Keratinocyte (primary cell): ENCODE results near the gene BSX. TPM values are rescaled to one million over a fixed set of nuclear protein-coding genes. Genes with fewer than 3 reads are reported as not detected.

Experiments used
- DNase-seq: peaks from one replicate; pipeline ENCODE4 v3.0.0-alpha.2; 2011; ENCODE audit warnings: low read depth, missing footprints, low spot score
- FAIRE-seq: peaks from 2 replicates; lab custom pipeline; 2011; peaks lifted over from hg19 to GRCh38; lab: Jason Lieb, UNC
- H2AFZ ChIP-seq: 2 replicates; pipeline ENCODE4 v1.6.0; 2012; ENCODE audit warnings: low read length, control low read depth, inconsistent platforms; ENCODE audit not compliant: control insufficient read depth
- H3K27ac ChIP-seq: 2 replicates; pipeline ENCODE4 v1.5.1; 2011; ENCODE audit warnings: low read length; ENCODE audit not compliant: control insufficient read depth, insufficient read depth
- H3K27me3 ChIP-seq: 3 replicates; pipeline ENCODE4 v1.6.0; 2011; ENCODE audit warnings: low read length; ENCODE audit not compliant: control insufficient read depth, insufficient read depth; ENCODE audit errors: extremely low read depth
- H3K36me3 ChIP-seq, 2 experiments: 2 replicates in 1 of 2; 3 replicates in 1 of 2; pipeline ENCODE4 v1.5.1; 2011; ENCODE audit warnings: low read length in 2 of 2, mild to moderate bottlenecking in 1 of 2; ENCODE audit not compliant: control insufficient read depth in 2 of 2, insufficient read depth in 2 of 2; ENCODE audit errors: extremely low read depth in 1 of 2
- H3K4me1 ChIP-seq: 3 replicates; pipeline ENCODE4 v1.5.1; 2011; ENCODE audit warnings: low read length; ENCODE audit not compliant: control insufficient read depth, insufficient read depth; ENCODE audit errors: extremely low read depth
- H3K4me2 ChIP-seq: 3 replicates; pipeline ENCODE4 v1.6.0; 2011; ENCODE audit warnings: low read depth, low read length; ENCODE audit not compliant: control insufficient read depth, insufficient read depth; ENCODE audit errors: extremely low read depth
- H3K4me3 ChIP-seq, 3 experiments: fragments of 200-600 bp in 1 of 3; sonication (generic) in 1 of 3; 2 replicates in 2 of 3; 3 replicates in 1 of 3; pipeline ENCODE4 v1.5.1; 2011 to 2016; ENCODE audit warnings: low read length in 3 of 3, mild to moderate bottlenecking in 3 of 3, control low read depth in 2 of 3, inconsistent platforms in 1 of 3, low read depth in 1 of 3, mixed read lengths in 1 of 3, mixed run types in 1 of 3, moderate library complexity in 1 of 3; ENCODE audit not compliant: control insufficient read depth in 2 of 3, insufficient read depth in 2 of 3; ENCODE audit errors: extremely low read depth in 1 of 3
- H3K79me2 ChIP-seq: 2 replicates; pipeline ENCODE4 v1.6.0; 2012; ENCODE audit warnings: low read length; ENCODE audit not compliant: control insufficient read depth, insufficient read depth
- H3K9ac ChIP-seq: 3 replicates; pipeline ENCODE4 v1.6.0; 2011; ENCODE audit warnings: low read length; ENCODE audit not compliant: control insufficient read depth, insufficient read depth; ENCODE audit errors: extremely low read depth
- H3K9me1 ChIP-seq: 3 replicates; pipeline ENCODE4 v1.6.0; 2011; ENCODE audit warnings: low read length; ENCODE audit not compliant: control insufficient read depth, insufficient read depth; ENCODE audit errors: extremely low read depth
- H3K9me3 ChIP-seq: 2 replicates; pipeline ENCODE4 v1.5.1; 2012; ENCODE audit warnings: low read depth, low read length; ENCODE audit not compliant: control insufficient read depth
- H4K20me1 ChIP-seq: 3 replicates; pipeline ENCODE4 v1.6.0; 2011; ENCODE audit warnings: low read length; ENCODE audit not compliant: control insufficient read depth, insufficient read depth; ENCODE audit errors: extremely low read depth
- EZH2 ChIP-seq: IDR thresholded peaks from one replicate; pipeline ENCODE4 v1.6.1; 2012; ENCODE audit warnings: inconsistent platforms, mild to moderate bottlenecking, low read length, moderate library complexity
- dilution Hi-C: fragments of 300-500 bp; cut with MboI; formaldehyde crosslinking; loops from one replicate; pipeline ENCODE4 v1.7.0; 2020; ENCODE audit warnings: low sequenced_read_pairs; ENCODE audit not compliant: extremely low pct_ligation_motif_present
- polyA plus RNA-seq, 5 experiments: library from polyadenylated mRNA; depleted of rRNA in 3 of 5; stranded (reverse) in 3 of 5; stranded (forward) in 1 of 5; unstranded in 1 of 5; fragments of >200 nt; gene quantifications; 1 replicate in 1 of 5; 2 replicates in 3 of 5; 3 replicates in 1 of 5; pipeline versions ENCODE4 v1.2.1 to v1.2.3, GENCODE V29; 2011 to 2012; ENCODE audit warnings: missing spikeins in 2 of 5, low read depth in 1 of 5, low replicate concordance in 1 of 5
- TF ChIP-seq, protein P1 (sequence below), 3 experiments: IDR thresholded peaks in 1 of 3; conservative IDR thresholded peaks in 1 of 3; optimal IDR thresholded peaks in 1 of 3; 2 replicates in 2 of 3; 3 replicates in 1 of 3; pipeline versions ENCODE3 to v1.5.1; 2011; ENCODE audit warnings: low read length in 3 of 3, mild to moderate bottlenecking in 3 of 3, moderate library complexity in 2 of 3, control low read depth in 1 of 3, inconsistent platforms in 1 of 3; ENCODE audit not compliant: insufficient read depth in 2 of 3; ENCODE audit errors: extremely low read depth in 1 of 3

BSX gene
- polyA plus RNA-seq, 1 donor (not counting 4 experiments of a cell fraction or from before 2014, with no cell fraction given), result not detected

DNA sequence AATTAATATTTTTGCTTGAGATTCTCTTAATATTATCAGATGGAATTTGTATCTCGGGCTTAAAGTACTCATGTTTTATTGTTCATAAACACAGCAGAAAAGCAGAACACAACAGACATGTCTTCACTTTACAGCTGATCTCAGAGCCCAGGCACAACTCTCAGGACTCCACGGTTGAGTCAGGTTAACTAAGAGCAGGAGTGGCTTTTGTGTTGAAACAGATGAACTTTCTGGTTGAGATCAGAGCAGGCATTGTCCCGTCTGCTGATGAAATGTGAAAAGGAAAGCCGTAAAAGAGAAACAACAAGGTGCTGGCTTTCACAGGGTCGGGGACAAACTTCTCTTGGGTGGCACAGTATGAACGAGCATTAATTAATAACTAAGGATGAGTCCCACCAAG lies 50.1 kb downstream of the BSX start:
- Histone ChIP-seq H3K4me1 (no peaks in the 10 kb centered on the region), H3K36me3 (no peaks in the 10 kb centered on the region), H3K4me3 (no peak overlapping the region), H3K9ac (no peak overlapping the region), H3K27ac (no peak overlapping the region), H3K27me3 (no peaks in the 10 kb centered on the region), H3K9me3 (no peaks in the 10 kb centered on the region), H3K79me2 (no peaks in the 10 kb centered on the region), H3K4me2 (no peak overlapping the region), H3K9me1 (no peaks in the 10 kb centered on the region), H2AFZ (no peak overlapping the region), H4K20me1 (no peaks in the 10 kb centered on the region)
- TF ChIP-seq EZH2, result no peak
- TF ChIP-seq, protein P1, sequence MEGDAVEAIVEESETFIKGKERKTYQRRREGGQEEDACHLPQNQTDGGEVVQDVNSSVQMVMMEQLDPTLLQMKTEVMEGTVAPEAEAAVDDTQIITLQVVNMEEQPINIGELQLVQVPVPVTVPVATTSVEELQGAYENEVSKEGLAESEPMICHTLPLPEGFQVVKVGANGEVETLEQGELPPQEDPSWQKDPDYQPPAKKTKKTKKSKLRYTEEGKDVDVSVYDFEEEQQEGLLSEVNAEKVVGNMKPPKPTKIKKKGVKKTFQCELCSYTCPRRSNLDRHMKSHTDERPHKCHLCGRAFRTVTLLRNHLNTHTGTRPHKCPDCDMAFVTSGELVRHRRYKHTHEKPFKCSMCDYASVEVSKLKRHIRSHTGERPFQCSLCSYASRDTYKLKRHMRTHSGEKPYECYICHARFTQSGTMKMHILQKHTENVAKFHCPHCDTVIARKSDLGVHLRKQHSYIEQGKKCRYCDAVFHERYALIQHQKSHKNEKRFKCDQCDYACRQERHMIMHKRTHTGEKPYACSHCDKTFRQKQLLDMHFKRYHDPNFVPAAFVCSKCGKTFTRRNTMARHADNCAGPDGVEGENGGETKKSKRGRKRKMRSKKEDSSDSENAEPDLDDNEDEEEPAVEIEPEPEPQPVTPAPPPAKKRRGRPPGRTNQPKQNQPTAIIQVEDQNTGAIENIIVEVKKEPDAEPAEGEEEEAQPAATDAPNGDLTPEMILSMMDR (optimal IDR thresholded peaks at IDR 0.05 in 1 of 3, IDR thresholded peaks at IDR 0.05 in 1 of 3, conservative IDR thresholded peaks at IDR 0.05 in 1 of 3; ENCODE audit: extremely low read depth in 1 of 3, insufficient read depth in 2 of 3, low read length in 3 of 3), result no peak
- no peak for FAIRE-seq
- dilution Hi-C loops, result no loop called here
- no peak for DNase-seq

Other genes with a start within 250 kb of the BSX start
- 0.06 to 0.19 TPM (median 0.08 TPM) in 3 replicates for gene CRTAM, start 143.3 kb downstream of the BSX start, polyA plus RNA-seq
- gene JHY, start 99.1 kb downstream of the BSX start, polyA plus RNA-seq, result 3.6 to 4.0 TPM (median 3.9 TPM) in 3 replicates
- 2,567 to 3,596 TPM (median 3,207 TPM) in 3 replicates for gene HSPA8, start 80.3 kb upstream of the BSX start, polyA plus RNA-seq
- 2.7 to 5.4 TPM (median 3.1 TPM) in 3 replicates for gene CLMP, start 213.4 kb upstream of the BSX start, polyA plus RNA-seq